T-helper 1 cell treated with Interleukin-12 subunit alpha and Interleukin-12 subunit beta and Interleukin-4 antibody, amounts not matched to agents 30 ng/mL and 1 ng/mL, for 36 hours (primary cell): ENCODE results near the gene HTR1A. TPM values are rescaled to one million over a fixed set of nuclear protein-coding genes. Genes with fewer than 3 reads are reported as not detected.

ENCODE experiments used
- intact Hi-C: fragments of 100-400 bp; cut with micrococcal nuclease; formaldehyde crosslinking; loops from one replicate; pipeline ENCODE4 v1.15.1; 2024
- total RNA-seq: library from RNA; stranded (reverse); gene quantifications from 2 replicates; pipeline ENCODE4 v1.2.3, GENCODE V29; 2022

HTR1A gene
- total RNA-seq: not detected in 2 replicates

- intact Hi-C loops: loop anchor here (5.0 kb wide), 2 partner anchors 1500 to 1520 kb away; no protein-coding TSS in a partner anchor
These were observed at the start of gene HTR1A for GRCh38 chr5:63962279-63962678. TSS of gene HTR1A (minus strand) at chr5:63962445. CDS start at chr5:63961719, 726 bp downstream.

GRCh38 chr5:64003966-64004365 lies 41.7 kb upstream of the HTR1A start:
- intact Hi-C loops: no loop called here

- intact Hi-C loops: no loop called here
These were observed 37.9 kb upstream of the HTR1A start for GRCh38 chr5:64000096-64000495.

- intact Hi-C loops: no loop called here
These were observed 24.8 kb upstream of the HTR1A start for GRCh38 chr5:63987053-63987452.

- intact Hi-C loops: no loop called here
These were observed 19.6 kb upstream of the HTR1A start for GRCh38 chr5:63981864-63982263.

GRCh38 chr5:63963926-63964325 lies 1.7 kb upstream of the HTR1A start:
- intact Hi-C loops: loop anchor here (1.0 to 5.0 kb wide), 3 partner anchors 563 to 1522 kb away; no protein-coding TSS in a partner anchor

- intact Hi-C loops: loop anchor here (1.0 to 5.0 kb wide), 3 partner anchors 562 to 1521 kb away; no protein-coding TSS in a partner anchor
These were observed 963 bp upstream of the HTR1A start for GRCh38 chr5:63963080-63963735.

GRCh38 chr5:63961598-63962161 lies 565 bp downstream of the HTR1A start:
- intact Hi-C loops: loop anchor here (5.0 kb wide), 2 partner anchors 1499 to 1519 kb away; no protein-coding TSS in a partner anchor

- intact Hi-C loops: loop anchor here (5.0 kb wide), 2 partner anchors 1499 to 1519 kb away; no protein-coding TSS in a partner anchor
These were observed 1.1 kb downstream of the HTR1A start for GRCh38 chr5:63961125-63961597.

- intact Hi-C loops: loop anchor here (5.0 kb wide), 2 partner anchors 1498 to 1518 kb away; no protein-coding TSS in a partner anchor
These were observed 1.6 kb downstream of the HTR1A start for GRCh38 chr5:63960646-63961045.

GRCh38 chr5:63959177-63959982 lies 2.9 kb downstream of the HTR1A start:
- intact Hi-C loops: no loop called here

GRCh38 chr5:63958654-63959053 lies 3.6 kb downstream of the HTR1A start:
- intact Hi-C loops: no loop called here

- intact Hi-C loops: no loop called here
These were observed 4.6 kb downstream of the HTR1A start for GRCh38 chr5:63957617-63958016.

GRCh38 chr5:63953217-63953616 lies 9.0 kb downstream of the HTR1A start:
- intact Hi-C loops: no loop called here

GRCh38 chr5:63935103-63935502 lies 27.1 kb downstream of the HTR1A start:
- intact Hi-C loops: no loop called here

GRCh38 chr5:63931836-63932235 lies 30.4 kb downstream of the HTR1A start:
- intact Hi-C loops: no loop called here

- intact Hi-C loops: no loop called here
These were observed 33.8 kb downstream of the HTR1A start for GRCh38 chr5:63928451-63928850.

GRCh38 chr5:63923914-63924313 lies 38.3 kb downstream of the HTR1A start:
- intact Hi-C loops: no loop called here

GRCh38 chr5:63919763-63920478 lies 42.3 kb downstream of the HTR1A start:
- intact Hi-C loops: no loop called here

- intact Hi-C loops: no loop called here
These were observed 45.5 kb downstream of the HTR1A start for GRCh38 chr5:63916786-63917185.

GRCh38 chr5:63911871-63912270 lies 50.4 kb downstream of the HTR1A start:
- intact Hi-C loops: no loop called here
